DOHH2 (cell line): ENCODE measurements around the gene RHCG.

Source experiments
- H3F3A ChIP-seq: fragments of 200-600 bp; sonication (generic), shearing (Covaris generic); 2 replicates; pipeline ENCODE4 v1.6.0; 2016; ENCODE audit warnings: antibody characterized with exemption, mild to moderate bottlenecking; ENCODE audit not compliant: control insufficient read depth, insufficient read depth
- H3K27ac ChIP-seq: fragments of 200-600 bp; sonication (generic); 2 replicates; pipeline ENCODE4 v1.5.1; 2014; ENCODE audit warnings: low read depth, mild to moderate bottlenecking, low read length, moderate library complexity
- H3K27me3 ChIP-seq: fragments of 200-600 bp; sonication (generic); 2 replicates; pipeline ENCODE4 v1.6.1; 2014; ENCODE audit warnings: mild to moderate bottlenecking, low read length, mixed read lengths; ENCODE audit not compliant: control insufficient read depth
- H3K36me3 ChIP-seq: fragments of 200-600 bp; sonication (generic); 2 replicates; pipeline ENCODE4 v1.6.1; 2014; ENCODE audit warnings: mild to moderate bottlenecking, low read length, moderate library complexity, mixed read lengths; ENCODE audit not compliant: control insufficient read depth
- H3K4me1 ChIP-seq: fragments of 200-600 bp; sonication (generic); 2 replicates; pipeline ENCODE4 v1.6.1; 2014; ENCODE audit warnings: mild to moderate bottlenecking, low read length, mixed read lengths; ENCODE audit not compliant: control insufficient read depth
- H3K4me2 ChIP-seq: fragments of 200-600 bp; sonication (generic); 2 replicates; pipeline ENCODE4 v1.6.0; 2014; ENCODE audit warnings: mild to moderate bottlenecking, low read length, moderate library complexity
- H3K4me3 ChIP-seq: fragments of 200-600 bp; sonication (generic); 2 replicates; pipeline ENCODE4 v1.5.1; 2014; ENCODE audit warnings: mild to moderate bottlenecking, low read length, mixed read lengths
- H3K79me2 ChIP-seq: fragments of 200-600 bp; sonication (generic); 2 replicates; pipeline ENCODE4 v1.6.1; 2014; ENCODE audit warnings: mild to moderate bottlenecking, low read length, mixed read lengths; ENCODE audit not compliant: control insufficient read depth
- H3K9me2 ChIP-seq: fragments of 200-600 bp; sonication (generic); replicated peaks from 2 replicates; pipeline ENCODE4 v1.6.1; 2014; ENCODE audit warnings: mild to moderate bottlenecking, low read length, mixed read lengths; ENCODE audit not compliant: control insufficient read depth
- H3K9me3 ChIP-seq: fragments of 200-600 bp; sonication (generic); 2 replicates; pipeline ENCODE4 v1.6.1; 2014; ENCODE audit warnings: antibody characterized with exemption, low read length, mixed read lengths; ENCODE audit not compliant: control insufficient read depth, insufficient read depth
- H4K20me1 ChIP-seq: fragments of 200-600 bp; sonication (generic); 2 replicates; pipeline ENCODE4 v1.6.0; 2014; ENCODE audit warnings: low read depth, mild to moderate bottlenecking, antibody characterized with exemption, low read length, moderate library complexity; ENCODE audit not compliant: control insufficient read depth, insufficient read depth
- EZH2phosphoT487 ChIP-seq: fragments of 200-600 bp; sonication (generic); IDR thresholded peaks from 2 replicates; pipeline ENCODE4 v1.6.1; 2017; ENCODE audit warnings: borderline replicate concordance, mild to moderate bottlenecking, antibody characterized with exemption, low read length, moderate library complexity, mixed read lengths
- TF ChIP-seq, protein P1 (sequence below): fragments of 200-600 bp; sonication (generic); IDR thresholded peaks from one replicate; pipeline ENCODE4 v1.5.1; 2014; ENCODE audit warnings: antibody characterized with exemption, mild to moderate bottlenecking, low read depth, low read length; ENCODE audit not compliant: poor library complexity, severe bottlenecking

The RHCG gene

DNA sequence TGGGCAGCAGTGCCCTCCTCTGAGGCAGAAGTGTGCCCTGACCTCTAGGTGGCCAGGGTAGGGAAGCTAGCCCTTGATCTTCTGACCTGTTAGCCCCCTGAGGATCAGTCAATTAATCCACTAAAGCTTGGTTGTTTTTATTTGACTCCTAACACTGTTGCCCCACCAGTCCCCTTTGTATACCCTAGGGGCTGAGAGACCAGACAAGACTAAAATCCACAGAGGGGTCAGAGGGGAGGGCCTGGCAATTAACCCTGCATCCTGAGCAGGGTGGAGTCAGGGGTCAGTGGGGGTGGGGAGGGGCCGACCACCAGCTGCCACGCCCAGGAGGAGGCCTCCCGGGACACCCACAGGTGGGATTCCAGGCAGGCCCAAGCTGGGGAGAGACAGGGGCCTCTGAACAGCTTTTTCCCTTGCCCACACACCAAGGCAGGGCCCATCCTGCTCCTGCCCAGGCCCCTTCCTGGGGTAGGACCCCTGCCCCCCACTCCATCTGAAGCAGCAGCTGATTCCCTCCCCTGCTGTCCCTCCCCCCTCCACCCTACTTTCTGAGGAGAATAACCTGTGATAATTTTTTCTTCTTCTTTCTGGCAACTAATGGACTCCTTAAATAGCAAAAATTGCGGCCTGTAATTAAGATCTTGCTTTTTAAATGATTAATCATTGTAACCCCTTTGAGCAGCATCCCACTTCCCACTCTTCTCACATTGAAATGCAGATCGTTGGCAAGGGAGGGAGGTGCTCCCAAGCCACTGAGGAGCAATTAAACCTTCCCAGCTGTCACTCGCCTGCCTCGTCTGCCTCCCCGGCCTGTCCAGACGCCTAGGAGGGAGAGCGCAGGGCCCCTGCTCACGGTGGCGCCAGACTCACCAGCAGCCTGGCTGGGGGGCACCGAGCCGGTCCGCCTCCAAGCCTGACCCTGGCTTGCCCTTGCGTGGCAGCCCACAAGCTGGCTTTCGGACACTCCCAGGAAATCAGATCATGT is 51.9 kb downstream of the RHCG start:
- Histone ChIP-seq H3K27ac (no peak overlapping the region), H3K27me3 (no peaks in the 10 kb centered on the region), H3K4me3 (no peak overlapping the region), H3F3A (0 out of 2 replicates have a peak, but pooled peaks cover 6% of the 10 kb centered on the region), H3K79me2 (no peaks in the 10 kb centered on the region), H3K4me1 (peaks cover 26% of the 10 kb centered on the region), H3K36me3 (peaks cover 3% of the 10 kb centered on the region; the same call in 1 of the 2 replicates), H3K9me2 (no peaks in the 10 kb centered on the region), H3K4me2 (no peak overlapping the region), H4K20me1 (no peaks in the 10 kb centered on the region), H3K9me3 (no peaks in the 10 kb centered on the region)
- no peak for TF ChIP-seq EZH2phosphoT487
- TF ChIP-seq, protein P1, sequence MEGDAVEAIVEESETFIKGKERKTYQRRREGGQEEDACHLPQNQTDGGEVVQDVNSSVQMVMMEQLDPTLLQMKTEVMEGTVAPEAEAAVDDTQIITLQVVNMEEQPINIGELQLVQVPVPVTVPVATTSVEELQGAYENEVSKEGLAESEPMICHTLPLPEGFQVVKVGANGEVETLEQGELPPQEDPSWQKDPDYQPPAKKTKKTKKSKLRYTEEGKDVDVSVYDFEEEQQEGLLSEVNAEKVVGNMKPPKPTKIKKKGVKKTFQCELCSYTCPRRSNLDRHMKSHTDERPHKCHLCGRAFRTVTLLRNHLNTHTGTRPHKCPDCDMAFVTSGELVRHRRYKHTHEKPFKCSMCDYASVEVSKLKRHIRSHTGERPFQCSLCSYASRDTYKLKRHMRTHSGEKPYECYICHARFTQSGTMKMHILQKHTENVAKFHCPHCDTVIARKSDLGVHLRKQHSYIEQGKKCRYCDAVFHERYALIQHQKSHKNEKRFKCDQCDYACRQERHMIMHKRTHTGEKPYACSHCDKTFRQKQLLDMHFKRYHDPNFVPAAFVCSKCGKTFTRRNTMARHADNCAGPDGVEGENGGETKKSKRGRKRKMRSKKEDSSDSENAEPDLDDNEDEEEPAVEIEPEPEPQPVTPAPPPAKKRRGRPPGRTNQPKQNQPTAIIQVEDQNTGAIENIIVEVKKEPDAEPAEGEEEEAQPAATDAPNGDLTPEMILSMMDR, result no peak

DNA sequence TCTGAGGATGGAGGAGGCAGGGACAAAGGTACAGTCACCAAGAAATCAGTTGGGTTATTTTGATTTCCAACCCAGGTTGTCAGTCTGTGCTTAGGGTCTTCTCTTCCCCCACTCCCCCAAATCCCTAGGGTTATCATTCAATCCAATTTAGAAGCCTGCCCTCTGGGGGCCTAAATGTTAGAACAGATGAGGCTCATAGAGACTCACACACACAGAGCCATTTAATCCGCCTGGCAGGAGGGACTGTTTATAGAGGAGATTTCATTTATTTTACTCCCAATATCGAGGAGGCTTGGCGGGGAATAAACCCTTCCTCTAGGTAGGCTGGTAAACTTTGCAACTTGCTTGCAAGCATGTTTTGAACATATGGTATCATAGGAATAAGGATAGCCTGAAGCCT is 52.8 kb downstream of the RHCG start:
- Histone ChIP-seq H4K20me1 (no peaks in the 10 kb centered on the region), H3K4me1 (peaks cover 26% of the 10 kb centered on the region), H3K79me2 (no peaks in the 10 kb centered on the region), H3K9me3 (no peaks in the 10 kb centered on the region), H3F3A (0 out of 2 replicates have a peak, but pooled peaks cover 6% of the 10 kb centered on the region), H3K27me3 (no peaks in the 10 kb centered on the region), H3K27ac (no peak overlapping the region), H3K9me2 (no peaks in the 10 kb centered on the region), H3K36me3 (peaks cover 3% of the 10 kb centered on the region; the same call in 1 of the 2 replicates), H3K4me3 (no peak overlapping the region), H3K4me2 (no peak overlapping the region)
- TF ChIP-seq, protein P1, result no peak
- TF ChIP-seq EZH2phosphoT487, result no peak

DNA sequence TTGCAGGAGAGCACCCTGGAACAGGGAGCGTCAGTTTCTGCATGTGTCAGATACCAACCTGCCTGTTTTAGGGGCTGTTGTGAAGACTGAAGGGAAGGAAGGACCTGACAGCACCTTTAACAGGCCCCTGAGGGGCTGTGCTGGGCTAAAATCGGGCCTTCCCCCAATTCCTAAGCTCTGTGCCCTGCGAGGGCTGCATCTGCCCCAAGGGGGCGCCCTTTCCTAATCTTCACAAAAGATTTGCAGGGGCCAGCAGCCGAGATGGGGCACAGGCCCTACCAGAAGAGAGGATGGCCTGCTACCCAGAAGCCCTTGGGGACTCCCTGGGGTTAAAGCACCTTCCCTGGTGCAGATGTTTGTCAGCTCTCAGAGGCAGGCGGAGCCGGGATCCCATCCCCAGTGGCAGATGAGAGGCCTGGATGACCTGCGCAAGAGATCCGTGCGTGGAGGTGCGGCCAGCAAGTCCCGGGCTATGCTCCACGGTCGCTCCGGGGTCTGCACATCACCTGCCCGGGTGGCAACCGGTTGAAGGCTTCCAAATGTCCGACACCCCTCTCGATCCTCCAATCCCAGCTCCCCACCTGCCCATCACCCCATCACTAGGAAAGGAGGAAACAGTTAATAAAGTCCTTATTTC is 53.6 kb downstream of the RHCG start:
- H3K79me2 ChIP-seq, result no peaks in the 10 kb centered on the region
- TF ChIP-seq, protein P1, result peak; percentile 93
- no peak for TF ChIP-seq EZH2phosphoT487
- no peaks in the 10 kb centered on the region for H3K27me3 ChIP-seq
- H3F3A ChIP-seq, result 0 out of 2 replicates have a peak, but pooled peaks cover 6% of the 10 kb centered on the region
- no peaks in the 10 kb centered on the region for H3K9me2 ChIP-seq
- 0 out of 2 replicates have a peak overlapping the region, but pooled peaks have one; percentile 83 for H3K27ac ChIP-seq
- no peaks in the 10 kb centered on the region for H3K9me3 ChIP-seq
- peaks cover 3% of the 10 kb centered on the region; the same call in 1 of the 2 replicates for H3K36me3 ChIP-seq
- no peaks in the 10 kb centered on the region for H4K20me1 ChIP-seq
- peak overlapping the region; percentile 96 for H3K4me2 ChIP-seq
- H3K4me1 ChIP-seq, result peaks cover 26% of the 10 kb centered on the region
- peak overlapping the region; percentile 71; the same call in 1 of the 2 replicates for H3K4me3 ChIP-seq
